Uterus (tissue), 2 donors: ENCODE data around the gene CLCN5.
A peak's percentile ranks its signal among the peaks of the same experiment; 100 is the strongest.

ENCODE experiments used
- CTCF ChIP-seq, 4 experiments: fragments of 200-600 bp in 2 of 4; fragments of 450-650 bp in 2 of 4; sonication (generic) in 2 of 4; IDR thresholded peaks; one replicate each; pipeline ENCODE4 v1.5.1; 2016 to 2019; ENCODE audit warnings: antibody characterized with exemption in 4 of 4, mild to moderate bottlenecking in 2 of 4, moderate library complexity in 1 of 4
- POLR2A ChIP-seq, 2 donors: fragments of 450-650 bp; IDR thresholded peaks; one replicate each; pipeline ENCODE4 v1.6.1; 2016; ENCODE audit warnings: antibody characterized with exemption in 2 of 2, mild to moderate bottlenecking in 1 of 2, moderate library complexity in 1 of 2

GRCh38 chrX:49915361-49916222 is 6.8 kb upstream of the CLCN5 start:
- peak; percentile 68 to 76 (median 74) for TF ChIP-seq CTCF (IDR thresholded peaks at IDR 0.05)
- no peak for TF ChIP-seq POLR2A (IDR thresholded peaks at IDR 0.05)
